ENCODE data around the gene SYNE1. TPM values are rescaled to one million over a fixed set of nuclear protein-coding genes. Genes with fewer than 3 reads are reported as not detected.

SYNE1 gene
- total and polyA plus RNA-seq, 8 donors, result 24.4 to 56.2 (median 49.2) TPM

GRCh38 chr6:152462716-152463115, 174.4 kb downstream of the SYNE1 start:
- WGBS, 2 donors, result 71 to 86% methylated on average over 6 of the region's 6 CpGs
- intact Hi-C loops (cut with DNase I), result no loop called here
- Histone ChIP-seq H3K27me3 (no peaks in the 10 kb centered on the region), H3K9me3 (no peaks in the 10 kb centered on the region), H3K4me1 (peaks cover 0 to 3% (median 3%) of the 10 kb centered on the region in 3 donors), H3K4me3 (no peak overlapping the region), H3K36me3 (no peaks in the 10 kb centered on the region), H3K27ac (no peak overlapping the region)
- no peak for TF ChIP-seq CTCF (IDR thresholded peaks at IDR 0.05)
- no peak for ATAC-seq
- no peak for DNase-seq
- no peak for FAIRE-seq

GRCh38 chr6:152461556-152461955, 175.6 kb downstream of the SYNE1 start:
- H3K36me3 ChIP-seq, result no peaks in the 10 kb centered on the region
- WGBS, 2 donors, result 32 to 35% methylated on average over 5 of the region's 5 CpGs
- ATAC-seq, result peak in 1 of 4 donors; percentile 27

GRCh38 chr6:152458648-152459644, 178.2 kb downstream of the SYNE1 start:
- Histone ChIP-seq H3K27ac (peak overlapping the region in 1 of 4 donors; percentile 42), H3K9me3 (no peaks in the 10 kb centered on the region), H3K4me3 (no peak overlapping the region), H3K27me3 (no peaks in the 10 kb centered on the region), H3K36me3 (no peaks in the 10 kb centered on the region), H3K4me1 (peaks cover 0 to 3% (median 3%) of the 10 kb centered on the region in 3 donors)
- DNase-seq (no peak), FAIRE-seq (no peak), ATAC-seq (peak; percentile 54 to 87 (median 75))
- intact Hi-C loops (cut with DNase I), result no loop called here
- WGBS, 2 donors, result 39 to 45% methylated on average over 8 of the region's 8 CpGs
- no peak for TF ChIP-seq CTCF (IDR thresholded peaks at IDR 0.05)

More at GRCh38 chr6:152461556-152461955, 175.6 kb downstream of the SYNE1 start:
- Histone ChIP-seq H3K4me1 (peaks cover 0 to 3% (median 3%) of the 10 kb centered on the region in 3 donors), H3K27me3 (no peaks in the 10 kb centered on the region), H3K4me3 (no peak overlapping the region), H3K9me3 (no peaks in the 10 kb centered on the region), H3K27ac (no peak overlapping the region)
- no peak for DNase-seq
- FAIRE-seq, result no peak
- intact Hi-C loops (cut with DNase I), result no loop called here
- no peak for TF ChIP-seq CTCF (IDR thresholded peaks at IDR 0.05)

- H3K4me1 ChIP-seq, result peaks cover 0 to 3% (median 3%) of the 10 kb centered on the region in 3 donors
- TF ChIP-seq CTCF (IDR thresholded peaks at IDR 0.05), result no peak
- intact Hi-C loops (cut with DNase I), result no loop called here
- peak overlapping the region in 1 of 4 donors; percentile 42 for H3K27ac ChIP-seq
- ATAC-seq (peak in 3 of 4 donors; percentile 20 to 57 (median 21)), DNase-seq (no peak), FAIRE-seq (no peak)
- H3K4me3 ChIP-seq, result no peak overlapping the region
- H3K27me3 ChIP-seq, result no peaks in the 10 kb centered on the region
- no peaks in the 10 kb centered on the region for H3K9me3 ChIP-seq
- H3K36me3 ChIP-seq, result no peaks in the 10 kb centered on the region
- 49 to 66% methylated on average over 4 of the region's 4 CpGs for WGBS, 2 donors
Observed at GRCh38 chr6:152457949-152458624, 179.1 kb downstream of the SYNE1 start.
